ENCODE measurements around the gene DZANK1.

- TF ChIP-seq NANOG (IDR thresholded peaks at IDR 0.05; ENCODE audit: borderline replicate concordance) (no peak), CTCF (conservative IDR thresholded peaks at IDR 0.05; ENCODE audit: low read depth in 2 of 2) (no peak), EZH2phosphoT487 (IDR thresholded peaks at IDR 0.05; ENCODE audit: unreplicated experiment) (no peak), POLR2AphosphoS5 (IDR thresholded peaks at IDR 0.05; ENCODE audit: low read depth) (no peak), JUNB (IDR thresholded peaks at IDR 0.05; ENCODE audit: unreplicated experiment) (no peak), EZH2 (IDR thresholded peaks at IDR 0.05; ENCODE audit: low read depth, unreplicated experiment) (no peak), REST (IDR thresholded peaks at IDR 0.05; ENCODE audit: unreplicated experiment) (no peak), ZNF331 (CRISPR knock-in tag; IDR thresholded peaks at IDR 0.05; ENCODE audit: low read depth) (no peak)
Observed at GRCh38 chr20:18488301-18488700, 21.5 kb upstream of the DZANK1 start.
